Spleen (tissue), 7 donors: ENCODE data around the gene SCLT1.

Experiments used
- POLR2A ChIP-seq, 3 donors: fragments of 450-650 bp; IDR thresholded peaks; one replicate each; pipeline ENCODE4 v1.5.1; 2017; ENCODE audit warnings: antibody characterized with exemption in 3 of 3, mild to moderate bottlenecking in 1 of 3
- POLR2AphosphoS5 ChIP-seq, 3 donors: sonication (generic); formaldehyde crosslinking; IDR thresholded peaks; one replicate each; pipeline ENCODE4 v1.5.1; 2017; ENCODE audit warnings: antibody characterized with exemption in 3 of 3
- TF ChIP-seq, protein P1 (sequence below), 11 experiments: fragments of 200-600 bp in 7 of 11; fragments of 450-650 bp in 4 of 11; sonication (generic) in 4 of 11; IDR thresholded peaks in 8 of 11; conservative IDR thresholded peaks in 3 of 11; 1 replicate in 7 of 11; 2 replicates in 4 of 11; pipeline versions ENCODE4 v1.4.0 to v1.8.0; 2016 to 2021; ENCODE audit warnings: antibody characterized with exemption in 11 of 11, inconsistent platforms in 4 of 11, mild to moderate bottlenecking in 1 of 11
- donor health status: DM: no; HTN: no; CAD: no; lungs with moderate emphysema.
- donor health status: DM: no; HTN: no; CAD: no.
- donor health status: DM: no; HTN: no; CAD: no.

DNA sequence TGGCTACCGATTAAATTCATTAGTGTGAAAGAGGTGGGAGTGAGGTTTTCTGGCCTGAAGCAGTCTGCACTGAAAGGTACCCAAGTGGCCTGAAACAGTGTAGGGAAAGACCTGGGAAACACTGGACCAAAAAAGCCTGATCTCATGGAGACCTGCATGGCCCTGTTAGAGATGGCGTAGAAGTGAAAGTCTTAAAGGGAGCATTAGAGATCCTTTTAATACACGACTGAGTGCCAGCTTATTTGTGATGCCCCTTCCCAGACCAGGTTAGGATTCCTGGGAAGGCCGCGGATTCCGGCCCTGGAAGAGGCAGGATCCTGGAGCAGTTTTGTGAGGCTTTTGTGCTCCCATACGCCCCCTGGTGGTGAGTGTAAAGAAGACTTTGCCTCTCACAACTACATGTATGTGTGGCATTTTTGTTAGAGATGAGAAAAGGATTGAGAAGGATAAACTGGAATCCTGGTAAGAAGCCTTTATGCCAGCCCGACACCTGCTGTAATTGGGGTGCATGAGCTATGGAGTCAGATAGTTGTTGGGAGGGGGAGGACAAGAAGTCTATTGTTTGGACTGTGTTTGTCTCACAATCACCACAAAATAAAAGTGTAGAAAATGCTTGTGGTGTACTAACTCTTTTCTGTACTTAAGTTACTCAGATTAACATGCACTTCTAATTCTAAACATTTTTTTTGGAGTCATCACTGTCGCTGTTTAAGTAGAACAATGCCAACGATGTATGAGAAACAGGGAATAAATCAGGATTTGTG, 229.8 kb downstream of the SCLT1 start:
- TF ChIP-seq, protein P1, sequence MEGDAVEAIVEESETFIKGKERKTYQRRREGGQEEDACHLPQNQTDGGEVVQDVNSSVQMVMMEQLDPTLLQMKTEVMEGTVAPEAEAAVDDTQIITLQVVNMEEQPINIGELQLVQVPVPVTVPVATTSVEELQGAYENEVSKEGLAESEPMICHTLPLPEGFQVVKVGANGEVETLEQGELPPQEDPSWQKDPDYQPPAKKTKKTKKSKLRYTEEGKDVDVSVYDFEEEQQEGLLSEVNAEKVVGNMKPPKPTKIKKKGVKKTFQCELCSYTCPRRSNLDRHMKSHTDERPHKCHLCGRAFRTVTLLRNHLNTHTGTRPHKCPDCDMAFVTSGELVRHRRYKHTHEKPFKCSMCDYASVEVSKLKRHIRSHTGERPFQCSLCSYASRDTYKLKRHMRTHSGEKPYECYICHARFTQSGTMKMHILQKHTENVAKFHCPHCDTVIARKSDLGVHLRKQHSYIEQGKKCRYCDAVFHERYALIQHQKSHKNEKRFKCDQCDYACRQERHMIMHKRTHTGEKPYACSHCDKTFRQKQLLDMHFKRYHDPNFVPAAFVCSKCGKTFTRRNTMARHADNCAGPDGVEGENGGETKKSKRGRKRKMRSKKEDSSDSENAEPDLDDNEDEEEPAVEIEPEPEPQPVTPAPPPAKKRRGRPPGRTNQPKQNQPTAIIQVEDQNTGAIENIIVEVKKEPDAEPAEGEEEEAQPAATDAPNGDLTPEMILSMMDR (IDR thresholded peaks at IDR 0.05 in 8 of 11, conservative IDR thresholded peaks at IDR 0.05 in 3 of 11) = peak; percentile 51 to 89 (median 80)
- TF ChIP-seq POLR2A (IDR thresholded peaks at IDR 0.05) (no peak), POLR2AphosphoS5 (IDR thresholded peaks at IDR 0.05) (no peak)
